Common myeloid progenitor, CD34-positive (primary cell): ENCODE data around the gene RTL10.

ENCODE experiments used
- CTCF ChIA-PET: fragments of 350-600 bp; sonication (Branson Sonifier 250); formaldehyde crosslinking; loops from one replicate; lab custom pipeline; 2021; ENCODE audit warnings: antibody characterized with exemption; lab: Charles Lee
- POLR2A ChIA-PET: fragments of 350-600 bp; sonication (Branson Sonifier 250); formaldehyde crosslinking; loops from one replicate; lab custom pipeline; 2021; ENCODE audit warnings: antibody characterized with exemption; lab: Charles Lee
- DNase-seq, 3 donors: peaks; one replicate each; pipeline versions ENCODE4 v3.0.0 to v3.0.0-alpha.2; 2013
- H3K27ac ChIP-seq, 2 experiments: 1 replicate in 1 of 2; 2 replicates in 1 of 2; pipeline ENCODE4 v1.7.0; 2013; ENCODE audit warnings: inconsistent platforms in 2 of 2, low read length in 2 of 2, mild to moderate bottlenecking in 2 of 2, low read depth in 1 of 2, moderate library complexity in 1 of 2; ENCODE audit not compliant: severe bottlenecking in 2 of 2, insufficient read depth in 1 of 2, poor library complexity in 1 of 2
- H3K27me3 ChIP-seq, 5 experiments: replicated peaks in 2 of 5; 1 replicate in 3 of 5; 2 replicates in 2 of 5; pipeline versions ENCODE4 v1.6.1 to v1.7.0; 2013; ENCODE audit warnings: low read length in 4 of 5, mild to moderate bottlenecking in 2 of 5, moderate library complexity in 2 of 5, inconsistent platforms in 1 of 5; ENCODE audit not compliant: insufficient read depth in 5 of 5, control insufficient read depth in 4 of 5
- H3K36me3 ChIP-seq, 4 experiments: 1 replicate in 2 of 4; 2 replicates in 2 of 4; pipeline versions ENCODE4 v1.6.1 to v1.7.0; 2013; ENCODE audit warnings: low read length in 3 of 4, control low read depth in 1 of 4, mild to moderate bottlenecking in 1 of 4; ENCODE audit not compliant: control insufficient read depth in 4 of 4, insufficient read depth in 4 of 4
- H3K4me1 ChIP-seq, 4 experiments: 1 replicate in 3 of 4; 2 replicates in 1 of 4; pipeline versions ENCODE4 v1.6.1 to v1.7.1; 2013; ENCODE audit warnings: low read length in 3 of 4, mild to moderate bottlenecking in 3 of 4, control low read depth in 1 of 4, inconsistent platforms in 1 of 4, moderate library complexity in 1 of 4; ENCODE audit not compliant: control insufficient read depth in 4 of 4, insufficient read depth in 4 of 4; ENCODE audit errors: control extremely low read depth in 1 of 4
- H3K4me3 ChIP-seq, 7 experiments: 1 replicate in 4 of 7; 2 replicates in 3 of 7; pipeline versions ENCODE4 v1.5.1 to v1.7.0; 2013; ENCODE audit warnings: mild to moderate bottlenecking in 7 of 7, low read length in 6 of 7, moderate library complexity in 6 of 7, inconsistent platforms in 2 of 7, low read depth in 2 of 7, control low read depth in 1 of 7; ENCODE audit not compliant: insufficient read depth in 4 of 7, control insufficient read depth in 1 of 7; ENCODE audit errors: extremely low read depth in 1 of 7
- H3K9me3 ChIP-seq, 5 experiments: 1 replicate in 4 of 5; 2 replicates in 1 of 5; pipeline versions ENCODE4 v1.6.1 to v1.7.1; 2013; ENCODE audit warnings: low read length in 4 of 5, mild to moderate bottlenecking in 2 of 5, inconsistent platforms in 1 of 5, low read depth in 1 of 5, moderate library complexity in 1 of 5; ENCODE audit not compliant: control insufficient read depth in 4 of 5, insufficient read depth in 2 of 5; ENCODE audit errors: control extremely low read depth in 1 of 5
- WGBS: methylation state at CpG from one replicate; pipeline ENCODE4 v1.1.5; 2013; ENCODE audit not compliant: insufficient coverage; 5-methylcytosine and 5-hydroxymethylcytosine counted together

The RTL10 gene

DNA sequence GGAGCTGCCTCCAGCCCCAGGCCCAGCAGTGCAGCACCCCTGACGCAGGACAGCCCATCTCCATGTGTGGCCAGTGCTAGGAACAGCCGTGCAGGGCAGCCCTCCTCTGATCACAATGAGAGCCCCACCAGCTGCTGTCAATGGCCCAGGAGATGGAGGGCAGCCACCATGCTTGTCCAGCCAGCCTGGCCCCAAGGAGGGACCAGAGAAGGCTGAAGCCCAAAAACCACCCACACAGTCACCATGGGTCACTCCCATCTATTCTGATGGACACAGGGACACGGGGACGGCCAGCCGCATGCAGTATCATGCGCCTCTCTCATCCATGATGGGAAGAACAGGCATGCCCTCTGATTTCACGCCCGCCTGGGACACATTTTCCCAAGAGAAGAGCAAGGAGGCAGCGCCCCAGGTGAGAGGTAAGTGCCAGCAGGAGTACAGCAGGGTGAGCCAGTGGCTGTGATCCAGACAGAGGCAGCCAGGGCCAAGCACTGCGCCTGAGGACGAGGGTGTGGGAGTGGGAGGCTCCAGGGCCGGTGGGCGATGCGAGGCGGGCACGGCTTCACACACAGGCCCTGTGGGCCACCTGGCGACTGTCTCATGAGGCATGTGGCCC lies 33.6 kb upstream of the RTL10 start:
- WGBS, result 97% methylated on average over 14 of the region's 17 CpGs
- ChIA-PET POLR2A (no interaction called here), CTCF (interaction anchor here (1.0 to 1.8 kb wide), 2 partner anchors 15 to 32 kb away, joined by 3 to 5 read pairs; no protein-coding TSS in a partner anchor)
- Histone ChIP-seq H3K4me3 (no peak overlapping the region), H3K36me3 (peaks cover 0 to 3% (median 0%) of the 10 kb centered on the region in 4 experiments), H3K4me1 (peaks cover 6 to 60% (median 53%) of the 10 kb centered on the region in 4 experiments), H3K9me3 (no peaks in the 10 kb centered on the region), H3K27me3 (no peaks in the 10 kb centered on the region), H3K27ac (no peak overlapping the region)
- DNase-seq, result no peak

DNA sequence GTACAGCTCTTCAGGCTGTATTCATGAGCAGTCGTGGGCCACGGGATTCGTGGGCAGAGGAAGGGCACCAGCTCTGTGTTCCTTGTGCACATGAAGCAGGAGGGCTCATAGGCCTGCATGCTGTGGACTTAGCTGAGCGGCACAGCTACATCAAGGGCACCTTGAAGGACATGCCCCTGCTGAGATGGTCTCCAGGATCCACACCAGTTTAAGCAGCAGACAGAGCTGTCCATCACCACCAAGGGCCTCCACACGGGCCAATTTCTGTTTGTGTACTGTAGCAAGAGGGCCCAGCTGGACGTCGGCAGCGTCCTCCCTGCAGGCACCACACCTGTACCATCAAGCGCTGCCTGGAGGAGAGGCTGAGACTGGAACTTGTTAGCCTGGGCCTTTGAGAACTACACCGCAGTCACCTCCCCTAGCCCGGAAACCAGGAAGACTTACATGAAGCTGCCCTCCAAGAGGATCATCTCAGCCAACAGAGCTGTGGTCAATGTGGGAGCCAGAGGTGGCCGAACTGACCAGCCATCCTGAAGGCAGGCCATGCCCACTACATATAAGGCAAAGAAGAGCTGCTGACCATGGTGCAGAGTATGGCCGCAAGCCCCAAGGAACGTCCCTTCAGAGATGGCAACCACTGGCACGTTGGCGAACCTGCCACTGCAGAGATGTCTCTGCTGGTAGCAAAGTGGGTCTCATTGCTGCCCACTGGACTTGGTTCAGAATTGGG lies 32.7 kb upstream of the RTL10 start:
- no peak for DNase-seq
- Histone ChIP-seq H3K9me3 (no peaks in the 10 kb centered on the region), H3K27me3 (no peaks in the 10 kb centered on the region), H3K4me3 (peak overlapping the region in 1 of 7 experiments; percentile 24), H3K36me3 (peaks cover 0 to 4% (median 2%) of the 10 kb centered on the region in 4 experiments), H3K4me1 (peaks cover 2 to 52% (median 44%) of the 10 kb centered on the region in 4 experiments), H3K27ac (no peak overlapping the region)
- 89% methylated on average over 13 of the region's 16 CpGs for WGBS
- POLR2A ChIA-PET, result interaction anchor here (1.6 kb wide), 1 partner anchor 32 kb away, joined by 10 read pairs; no protein-coding TSS in a partner anchor
- CTCF ChIA-PET, result interaction anchor here (0.7 to 1.8 kb wide), 6 partner anchors 21 to 114 kb away, joined by 3 to 5 read pairs (median 3); no protein-coding TSS in a partner anchor

DNA sequence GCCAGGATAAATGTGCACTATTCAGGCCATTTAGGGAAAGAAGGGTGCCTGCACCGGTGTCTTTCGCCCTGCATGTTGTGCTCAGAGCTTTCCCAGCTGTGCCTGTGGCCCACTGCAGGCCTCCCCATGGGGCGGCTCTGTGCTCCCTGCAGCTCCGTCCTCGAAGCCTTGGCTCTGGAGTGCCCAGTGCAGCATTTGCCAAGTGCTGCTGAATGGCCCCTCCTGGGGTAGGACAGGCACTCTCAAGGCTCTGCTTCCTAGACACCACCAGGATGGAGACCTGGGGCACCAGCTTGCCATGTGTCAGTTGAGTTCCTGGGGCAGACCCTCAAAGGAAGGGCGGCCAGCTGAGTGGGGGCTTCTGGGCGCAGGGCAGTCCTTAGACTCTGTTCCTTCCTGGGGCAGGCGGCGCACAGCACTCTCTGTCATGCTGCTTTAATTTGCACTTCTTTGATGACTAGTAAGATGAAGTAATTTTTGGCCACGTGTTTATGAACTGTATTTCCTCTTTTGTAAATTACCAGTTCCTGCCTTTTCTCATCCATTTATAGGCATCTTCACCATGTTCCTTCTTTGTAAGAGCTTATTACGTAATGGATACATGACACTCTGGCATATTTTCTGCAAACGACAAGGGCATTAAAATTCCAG lies 32.1 kb upstream of the RTL10 start:
- peaks cover 0 to 4% (median 2%) of the 10 kb centered on the region in 4 experiments for H3K36me3 ChIP-seq
- no peaks in the 10 kb centered on the region for H3K9me3 ChIP-seq
- ChIA-PET POLR2A (interaction anchor here (1.6 kb wide), 1 partner anchor 31 kb away, joined by 10 read pairs; no protein-coding TSS in a partner anchor), CTCF (interaction anchor here (0.7 to 1.8 kb wide), 6 partner anchors 20 to 113 kb away, joined by 3 to 5 read pairs (median 3); no protein-coding TSS in a partner anchor)
- H3K27me3 ChIP-seq, result no peaks in the 10 kb centered on the region
- peak; percentile 54 to 91 (median 87) for DNase-seq
- H3K27ac ChIP-seq, result peak overlapping the region in 1 of 2 experiments; percentile 36
- WGBS, result 51% methylated on average over 5 of the region's 12 CpGs
- H3K4me1 ChIP-seq, result peaks cover 0 to 45% (median 37%) of the 10 kb centered on the region in 4 experiments
- H3K4me3 ChIP-seq, result peak overlapping the region in 1 of 7 experiments; percentile 10

DNA sequence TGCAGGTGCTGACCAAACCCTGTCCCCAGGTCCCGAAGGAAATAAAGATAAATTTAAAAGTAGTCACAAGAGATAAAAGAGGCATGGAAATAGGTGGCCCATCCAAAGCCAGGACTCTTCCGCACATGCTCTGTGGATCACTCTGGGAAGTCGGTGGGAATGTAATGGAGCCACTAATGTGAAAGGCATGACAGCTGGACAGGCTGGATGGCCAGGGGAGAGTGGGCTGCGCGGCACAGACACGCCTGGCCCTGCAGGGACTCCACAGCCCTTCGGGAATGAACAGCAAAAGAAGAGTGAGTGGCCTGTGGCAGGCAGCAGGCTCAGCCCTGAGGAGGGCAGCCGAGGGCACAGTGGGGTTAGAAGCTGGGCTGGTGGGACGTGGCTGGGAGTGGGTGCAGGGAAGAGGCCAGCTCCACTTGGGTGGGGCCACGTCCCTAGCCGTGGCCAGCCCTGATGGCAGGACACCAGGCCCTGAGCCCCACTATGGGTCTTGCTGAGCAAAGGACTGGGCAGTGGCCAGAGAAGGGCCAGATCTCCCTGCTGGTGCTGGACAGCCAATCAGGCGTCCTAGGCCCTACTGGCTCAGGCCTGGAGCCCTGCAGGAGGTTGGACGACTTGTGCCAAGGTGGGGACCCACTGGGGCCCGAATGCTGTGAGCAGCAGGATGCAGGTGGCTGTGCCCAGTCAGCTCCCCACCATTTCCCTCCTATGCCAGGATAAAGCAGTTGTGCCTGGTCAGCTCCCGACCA lies 31.3 kb upstream of the RTL10 start:
- Histone ChIP-seq H3K36me3 (peaks cover 0 to 6% (median 2%) of the 10 kb centered on the region in 4 experiments), H3K4me1 (peaks cover 0 to 38% (median 30%) of the 10 kb centered on the region in 4 experiments), H3K9me3 (no peaks in the 10 kb centered on the region), H3K27me3 (no peaks in the 10 kb centered on the region), H3K4me3 (peak overlapping the region in 1 of 7 experiments; percentile 10), H3K27ac (peak overlapping the region in 1 of 2 experiments; percentile 36)
- 90% methylated on average over 12 of the region's 15 CpGs for WGBS
- ChIA-PET POLR2A (interaction anchor here (1.6 kb wide), 1 partner anchor 30 kb away, joined by 10 read pairs; no protein-coding TSS in a partner anchor), CTCF (interaction anchor here (0.8 to 1.1 kb wide), 3 partner anchors 24 to 112 kb away, joined by 3 to 4 read pairs (median 3); no protein-coding TSS in a partner anchor)
- no peak for DNase-seq

DNA sequence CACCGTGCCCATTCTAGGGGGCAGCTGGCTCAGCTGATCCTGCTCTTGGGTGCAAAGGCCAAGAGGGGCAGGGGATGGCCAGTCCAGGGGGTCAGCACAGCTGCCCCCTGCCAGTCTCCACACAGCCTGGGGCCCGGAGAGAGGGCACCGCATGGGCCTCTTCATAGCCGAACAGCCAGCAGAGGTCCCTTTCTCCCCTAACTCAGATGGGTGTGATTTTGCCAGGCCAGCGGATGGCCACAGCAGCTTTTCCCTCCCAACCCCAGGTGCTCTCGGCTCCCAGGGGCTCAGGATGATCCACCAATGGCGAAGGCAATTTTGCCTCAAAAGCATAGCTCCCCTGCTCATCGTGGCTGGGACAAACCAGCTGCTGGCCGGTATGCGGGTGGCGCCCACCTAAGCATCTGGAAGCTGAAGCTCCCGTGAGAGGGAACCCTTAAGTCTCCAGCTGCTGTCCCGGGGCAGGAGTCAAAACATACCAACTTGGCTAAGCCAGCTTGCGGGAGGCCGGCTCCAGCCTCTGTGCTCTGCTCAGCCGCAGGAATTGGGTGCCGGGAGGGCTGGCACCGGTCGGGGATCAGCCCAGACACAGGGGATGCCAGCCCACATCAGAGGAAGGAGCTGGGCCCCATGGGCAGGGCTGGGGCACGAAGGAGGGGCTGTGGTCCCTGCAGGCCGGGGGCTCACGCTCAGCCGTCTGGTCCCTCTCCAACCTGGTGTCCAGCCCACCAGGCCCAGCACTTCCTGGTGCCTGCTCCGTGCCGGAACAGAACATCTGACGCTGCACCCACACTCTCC lies 30.5 kb upstream of the RTL10 start:
- CTCF ChIA-PET, result interaction anchor here (1.1 to 1.7 kb wide), 3 partner anchors 9 to 84 kb away, joined by 3 to 6 read pairs (median 4); no protein-coding TSS in a partner anchor
- POLR2A ChIA-PET, result no interaction called here
- Histone ChIP-seq H3K9me3 (no peaks in the 10 kb centered on the region), H3K4me1 (peaks cover 0 to 29% (median 22%) of the 10 kb centered on the region in 4 experiments), H3K27me3 (no peaks in the 10 kb centered on the region), H3K27ac (no peak overlapping the region), H3K4me3 (no peak overlapping the region), H3K36me3 (peaks cover 0 to 8% (median 3%) of the 10 kb centered on the region in 4 experiments)
- 96% methylated on average over 24 of the region's 26 CpGs for whole genome bisulfite sequencing
- DNase-seq, result no peak
